HG03066 (cell line): Measurements from ENCODE around the gene KIAA1328.

Experiments used
- ATAC-seq: cut with Tn5 transposase; IDR thresholded peaks from one replicate; pipeline ENCODE4 v1.9.1; 2021; ENCODE audit warnings: low read depth; ENCODE audit not compliant: unreplicated experiment

KIAA1328 gene

GRCh38 chr18:36942264-36942663 lies 113.3 kb downstream of the KIAA1328 start:
- no peak for ATAC-seq

GRCh38 chr18:36947820-36948348 lies 119.0 kb downstream of the KIAA1328 start:
- no peak for ATAC-seq

- ATAC-seq, result no peak
Measured at GRCh38 chr18:36950282-36950681, 121.4 kb downstream of the KIAA1328 start.

GRCh38 chr18:36950960-36951359 lies 122.0 kb downstream of the KIAA1328 start:
- no peak for ATAC-seq

DNA sequence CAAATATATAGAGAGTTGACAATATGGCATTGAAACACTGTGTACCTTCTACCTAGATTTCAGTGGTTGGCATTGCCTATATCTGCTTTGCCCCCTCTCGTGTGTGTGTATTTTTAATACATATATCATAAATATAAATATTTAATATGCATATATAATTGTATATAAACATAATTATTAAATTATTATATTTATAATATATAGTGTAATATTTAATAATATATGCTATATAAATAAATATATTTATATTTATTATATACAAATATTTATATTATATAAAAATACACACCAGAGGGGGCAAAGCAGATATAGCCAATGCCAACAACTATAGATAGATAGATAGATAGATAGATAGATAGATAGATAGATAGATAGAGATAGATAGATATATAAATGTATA lies 124.1 kb downstream of the KIAA1328 start:
- no peak for ATAC-seq

- ATAC-seq, result no peak
Measured at GRCh38 chr18:36960038-36960437, 131.1 kb downstream of the KIAA1328 start.

DNA sequence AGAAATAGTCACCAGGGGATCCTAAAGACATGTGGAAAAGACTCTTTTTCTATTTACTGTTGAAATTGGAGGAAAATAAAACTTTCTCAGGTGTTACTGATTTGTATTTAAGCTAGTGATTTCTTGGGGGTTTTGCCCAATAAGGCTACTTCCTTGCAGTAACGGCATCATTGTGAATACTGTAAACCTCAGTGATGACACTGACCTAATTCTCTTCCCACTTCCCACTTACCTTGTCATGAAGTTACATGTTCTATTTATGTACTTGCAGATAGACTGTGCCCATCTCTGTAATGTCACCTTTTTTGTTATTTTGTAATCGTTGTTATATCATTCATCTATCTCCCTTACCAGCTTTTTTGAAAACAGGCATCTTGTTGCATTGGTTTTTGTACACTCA lies 134.5 kb downstream of the KIAA1328 start:
- no peak for ATAC-seq

- ATAC-seq, result no peak
Measured at GRCh38 chr18:36974686-36975085, 145.8 kb downstream of the KIAA1328 start.

DNA sequence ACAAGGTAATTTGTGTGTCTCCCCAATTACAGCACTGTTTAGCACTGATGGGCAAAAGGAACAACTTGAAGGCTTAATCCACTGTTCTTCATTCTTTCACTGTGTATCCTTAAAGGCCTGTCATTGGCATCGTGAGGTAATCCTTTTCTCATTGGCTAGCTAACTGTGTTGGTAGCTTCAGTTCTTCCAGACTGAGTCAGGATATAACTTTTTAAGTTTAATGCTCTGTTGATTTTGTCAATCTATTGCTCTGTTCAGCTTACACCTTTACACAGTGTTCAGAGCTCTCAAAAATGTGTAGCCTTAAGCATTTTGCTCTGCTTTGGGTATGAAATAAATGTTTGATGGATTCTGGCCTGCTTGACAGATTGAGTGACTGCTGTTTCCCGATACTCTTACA lies 148.2 kb downstream of the KIAA1328 start:
- no peak for ATAC-seq

GRCh38 chr18:36993068-36993467 lies 164.1 kb downstream of the KIAA1328 start:
- no peak for ATAC-seq

- no peak for ATAC-seq
Measured at GRCh38 chr18:37006742-37007141, 177.8 kb downstream of the KIAA1328 start.

DNA sequence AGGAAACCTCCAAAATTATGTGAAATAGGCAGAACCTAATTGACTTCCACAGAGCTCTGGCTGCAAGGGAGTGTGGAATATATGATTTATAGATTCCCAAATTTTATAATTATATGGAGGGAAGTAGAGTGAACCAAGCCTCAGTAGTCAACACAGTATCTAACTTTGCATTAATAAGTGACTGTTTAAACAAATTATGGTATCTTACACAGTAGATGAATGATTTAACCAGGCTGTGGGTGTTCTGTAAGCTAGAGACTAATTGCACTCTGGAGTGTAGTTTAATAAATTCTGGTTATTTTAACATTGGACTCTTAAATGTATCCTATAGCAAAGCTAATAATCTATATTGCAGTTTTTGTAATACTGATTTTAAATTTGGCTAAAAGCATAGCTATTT lies 183.5 kb downstream of the KIAA1328 start:
- ATAC-seq, result no peak

DNA sequence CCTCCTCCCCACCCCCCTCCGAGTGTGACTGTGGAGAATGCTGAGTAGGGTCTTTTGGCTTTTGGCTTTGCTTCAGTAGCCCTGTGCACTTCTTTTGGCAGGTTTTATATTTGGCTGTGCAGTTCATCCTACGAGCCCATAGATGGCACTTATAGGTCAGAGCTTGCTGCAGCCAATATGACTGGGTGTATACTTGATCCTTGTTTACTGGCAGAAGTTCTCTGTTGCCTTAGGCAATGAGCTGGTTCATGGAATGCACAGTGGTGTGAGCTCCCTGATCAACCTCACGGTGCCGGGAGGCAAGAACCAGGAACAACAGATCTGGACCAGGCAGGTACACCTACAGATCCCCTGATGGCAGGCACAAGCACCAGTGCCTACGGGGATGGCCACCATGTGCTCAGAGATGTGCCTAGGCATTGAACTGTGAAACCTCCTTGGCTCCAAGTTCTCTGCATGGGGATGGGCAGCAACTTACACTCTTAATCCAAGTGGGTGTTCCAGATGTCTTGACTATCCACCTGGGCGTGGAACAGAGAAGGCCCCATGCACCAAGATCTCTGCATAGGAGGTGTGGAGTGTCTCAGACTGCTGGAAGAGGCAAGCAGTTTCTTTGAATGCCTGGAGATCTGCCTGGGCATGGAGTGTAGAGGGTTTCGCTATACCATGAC lies 190.4 kb downstream of the KIAA1328 start:
- ATAC-seq, result no peak

DNA sequence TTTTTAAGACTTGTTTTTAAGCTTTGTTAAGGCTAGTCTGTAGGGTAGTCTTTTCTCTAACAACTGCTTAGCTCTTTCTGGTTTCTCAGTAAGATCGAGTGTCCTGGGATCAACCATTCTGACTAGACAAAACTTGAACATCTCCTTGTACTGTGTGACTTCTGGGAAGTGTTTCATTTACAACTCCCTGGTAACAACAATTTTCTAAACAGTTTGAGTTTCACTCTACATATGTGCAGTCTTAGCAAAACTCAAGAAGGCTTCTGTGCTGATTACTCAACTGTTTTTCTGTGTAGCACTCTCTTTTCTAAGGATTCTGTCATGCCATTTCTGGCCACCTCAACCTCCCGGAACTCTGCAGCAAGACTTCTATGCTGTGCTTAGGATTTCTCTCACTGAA lies 204.5 kb downstream of the KIAA1328 start:
- ATAC-seq, result no peak

DNA sequence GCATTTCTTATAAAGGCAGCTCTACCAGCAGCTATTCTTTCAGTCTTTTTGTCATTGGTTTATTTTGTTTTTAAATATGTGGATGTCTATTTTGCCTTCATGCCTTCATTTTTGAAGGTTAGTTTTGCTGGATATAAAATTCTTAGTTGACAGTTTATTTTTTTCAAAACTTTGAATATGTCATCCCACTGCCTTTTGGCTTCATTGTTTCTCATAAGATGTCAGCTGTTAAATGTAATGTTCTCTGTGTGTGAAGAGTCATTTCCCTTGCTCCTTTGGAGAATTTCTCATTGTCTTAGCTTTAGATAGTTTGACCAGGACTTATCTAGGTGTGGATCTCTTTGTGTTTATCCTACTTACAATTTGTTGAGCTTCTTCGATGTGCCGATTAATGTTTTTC lies 213.5 kb downstream of the KIAA1328 start:
- no peak for ATAC-seq

DNA sequence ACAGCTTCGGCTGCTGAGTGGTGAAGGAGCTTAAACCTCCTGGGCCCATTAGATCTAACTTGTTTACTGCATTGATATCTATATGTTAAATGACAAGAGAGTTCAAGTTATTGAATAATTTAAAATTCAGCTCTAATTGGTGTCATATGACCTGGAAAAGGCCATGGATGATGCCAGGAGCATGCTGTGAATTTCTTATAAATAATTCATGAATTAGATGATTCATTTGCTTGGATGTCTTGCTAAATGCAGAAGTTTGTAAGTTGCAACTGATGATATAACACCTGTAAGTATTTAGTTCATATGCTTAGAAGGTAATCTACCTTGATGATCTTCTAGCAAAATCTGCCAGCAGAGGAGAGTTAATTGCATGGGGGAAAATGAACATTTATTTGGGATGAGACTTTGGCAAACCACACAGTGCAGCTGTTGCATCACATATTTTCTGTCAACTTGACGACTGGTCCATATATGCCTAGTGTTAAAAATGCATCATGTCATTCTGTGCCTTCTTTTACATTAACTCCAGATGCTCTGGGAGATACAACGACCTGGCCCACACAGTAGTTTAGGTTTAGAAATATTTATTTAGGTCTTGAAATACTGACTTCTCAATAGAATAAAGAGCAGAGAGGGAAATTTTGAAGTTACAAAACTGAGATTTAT lies 226.3 kb downstream of the KIAA1328 start:
- ATAC-seq, result no peak

- ATAC-seq, result no peak
Measured at GRCh38 chr18:37064187-37064586, 235.3 kb downstream of the KIAA1328 start.

DNA sequence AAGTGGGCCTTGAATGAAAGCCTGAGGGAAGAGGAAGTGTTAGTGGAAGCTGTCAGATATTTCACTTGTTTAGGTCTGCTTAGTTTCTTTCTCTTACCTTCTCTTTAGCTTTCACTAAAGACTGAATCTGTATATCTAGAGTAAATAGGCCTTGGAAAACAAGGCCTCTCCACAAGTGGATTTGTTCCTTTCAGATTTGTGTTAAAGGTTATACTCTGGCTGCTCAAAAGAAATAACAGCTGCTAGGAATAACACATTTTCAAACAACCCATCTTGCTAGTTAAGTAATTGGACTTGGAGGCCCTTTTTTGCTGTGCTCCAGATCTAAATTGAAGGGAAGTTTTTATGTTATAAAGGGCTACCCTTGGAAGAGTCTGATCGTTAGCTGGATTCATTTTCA lies 236.3 kb downstream of the KIAA1328 start:
- ATAC-seq, result no peak

DNA sequence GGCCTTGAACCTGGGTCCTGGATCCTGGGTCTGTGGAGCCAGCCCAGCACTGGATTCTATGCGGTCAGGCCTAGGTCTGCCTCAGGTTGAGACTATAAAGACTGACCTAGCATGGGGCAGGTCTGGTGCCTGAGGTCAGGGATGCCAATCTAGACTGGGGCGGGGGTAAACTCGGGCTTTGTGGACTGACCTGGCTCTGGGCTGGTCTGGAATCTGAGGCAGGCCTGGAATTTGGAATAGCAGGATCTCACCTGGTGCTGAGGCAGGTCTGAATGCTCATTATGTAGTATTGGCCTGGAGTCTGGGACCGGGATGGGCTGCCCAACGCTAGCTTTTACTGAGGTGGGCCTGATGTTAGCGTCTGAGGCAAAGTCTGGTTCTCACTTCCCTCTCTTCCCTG lies 256.0 kb downstream of the KIAA1328 start:
- ATAC-seq, result no peak

GRCh38 chr18:37085362-37085761 lies 256.4 kb downstream of the KIAA1328 start:
- ATAC-seq, result no peak

- ATAC-seq, result no peak
Measured at GRCh38 chr18:37107748-37108522, 279.0 kb downstream of the KIAA1328 start.
